ENCODE measurements around the gene EVA1A.

DNA sequence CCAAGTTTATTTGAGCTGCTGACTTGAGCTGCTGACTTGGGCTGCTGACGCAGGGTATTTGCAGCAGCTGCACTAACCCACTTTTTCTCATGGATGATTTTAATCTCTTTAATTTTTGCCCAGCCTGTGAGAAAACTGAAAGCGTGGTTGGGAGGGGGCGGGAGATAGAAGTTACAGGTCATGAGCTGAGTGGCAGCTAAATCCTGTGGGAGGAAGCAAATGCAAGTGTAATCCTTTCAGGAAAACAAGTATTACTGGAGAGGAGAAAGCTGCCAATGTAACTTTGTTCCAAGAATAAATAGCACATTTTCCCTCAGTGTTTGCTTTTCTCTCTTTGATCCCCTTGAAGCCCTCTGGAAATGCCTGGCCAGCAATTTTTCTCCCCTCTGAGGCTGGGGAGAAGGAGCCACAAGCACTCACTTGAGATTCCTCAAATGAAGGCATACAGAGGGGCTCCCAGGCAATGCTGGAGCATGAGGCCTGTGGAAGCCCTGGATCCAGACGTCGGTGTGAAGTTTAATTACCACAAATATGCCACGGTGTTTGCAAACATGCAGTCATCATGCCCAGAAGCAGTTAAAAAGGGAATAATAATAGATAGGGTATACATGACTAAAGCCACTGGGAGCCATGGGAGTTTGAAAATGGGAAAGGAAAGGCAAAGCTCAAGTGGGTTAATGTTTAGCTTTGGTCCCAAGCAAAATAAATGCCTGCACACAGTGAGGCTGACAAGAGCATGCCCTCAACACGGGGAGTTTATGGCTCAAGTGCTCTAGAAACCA, 10.4 kb upstream of the EVA1A start:
- no peak for TF ChIP-seq CREB5 (CRISPR knock-in tag; IDR thresholded peaks at IDR 0.05; ENCODE audit: low read depth)
- TF ChIP-seq, protein P1, sequence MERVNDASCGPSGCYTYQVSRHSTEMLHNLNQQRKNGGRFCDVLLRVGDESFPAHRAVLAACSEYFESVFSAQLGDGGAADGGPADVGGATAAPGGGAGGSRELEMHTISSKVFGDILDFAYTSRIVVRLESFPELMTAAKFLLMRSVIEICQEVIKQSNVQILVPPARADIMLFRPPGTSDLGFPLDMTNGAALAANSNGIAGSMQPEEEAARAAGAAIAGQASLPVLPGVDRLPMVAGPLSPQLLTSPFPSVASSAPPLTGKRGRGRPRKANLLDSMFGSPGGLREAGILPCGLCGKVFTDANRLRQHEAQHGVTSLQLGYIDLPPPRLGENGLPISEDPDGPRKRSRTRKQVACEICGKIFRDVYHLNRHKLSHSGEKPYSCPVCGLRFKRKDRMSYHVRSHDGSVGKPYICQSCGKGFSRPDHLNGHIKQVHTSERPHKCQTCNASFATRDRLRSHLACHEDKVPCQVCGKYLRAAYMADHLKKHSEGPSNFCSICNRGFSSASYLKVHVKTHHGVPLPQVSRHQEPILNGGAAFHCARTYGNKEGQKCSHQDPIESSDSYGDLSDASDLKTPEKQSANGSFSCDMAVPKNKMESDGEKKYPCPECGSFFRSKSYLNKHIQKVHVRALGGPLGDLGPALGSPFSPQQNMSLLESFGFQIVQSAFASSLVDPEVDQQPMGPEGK (CRISPR knock-in tag; IDR thresholded peaks at IDR 0.05; ENCODE audit: borderline replicate concordance): no peak

All from SK-N-SH treated with all-trans-retinoic acid at 6 μM for 48 hours (cell line).